HepG2 (cell line): ENCODE data around the gene ZXDC. TPM values are rescaled to one million over a fixed set of nuclear protein-coding genes. Genes with fewer than 3 reads are reported as not detected.

Experiments
- ARID4A ChIP-seq: sonication (generic); formaldehyde crosslinking; IDR thresholded peaks from 2 replicates; pipeline ENCODE4 v1.5.0; 2020; ENCODE audit warnings: mild to moderate bottlenecking, missing genetic modification reagents, borderline replicate concordance
- ETV5 ChIP-seq: IDR thresholded peaks from 2 replicates; pipeline ENCODE4 v1.6.1; 2018; ENCODE audit warnings: missing biosample characterization, missing genetic modification reagents, inconsistent platforms, borderline replicate concordance
- FOXC1 ChIP-seq: sonication (generic); formaldehyde crosslinking; IDR thresholded peaks from 2 replicates; pipeline ENCODE4 v1.8.0; 2022; ENCODE audit warnings: mild to moderate bottlenecking, missing genetic modification reagents, borderline replicate concordance
- HNF4A ChIP-seq: sonication (generic); formaldehyde crosslinking; IDR thresholded peaks from 2 replicates; pipeline ENCODE4 v1.4.0; 2020; ENCODE audit warnings: missing genetic modification reagents
- HNF4G ChIP-seq, 2 experiments: sonication (generic) in 1 of 2; formaldehyde crosslinking in 1 of 2; IDR thresholded peaks; 2 replicates each; pipeline versions ENCODE4 v1.4.0 to v1.6.1; 2011 to 2020; ENCODE audit warnings: borderline replicate concordance in 2 of 2, low read depth in 2 of 2, mild to moderate bottlenecking in 2 of 2, low read length in 1 of 2, missing genetic modification reagents in 1 of 2, moderate library complexity in 1 of 2
- HOXA3 ChIP-seq: sonication (generic); formaldehyde crosslinking; IDR thresholded peaks from 2 replicates; pipeline ENCODE4 v1.5.0; 2020; ENCODE audit warnings: missing genetic modification reagents
- KLF12 ChIP-seq: sonication (generic); formaldehyde crosslinking; IDR thresholded peaks from 2 replicates; pipeline ENCODE4 v1.4.0; 2020; ENCODE audit warnings: missing genetic modification reagents, borderline replicate concordance
- KLF9 ChIP-seq: IDR thresholded peaks from 2 replicates; pipeline ENCODE4 v1.6.1; 2016; ENCODE audit warnings: low read depth
- LCORL ChIP-seq, 2 experiments: fragments of 450-650 bp in 1 of 2; sonication (generic) in 1 of 2; formaldehyde crosslinking in 1 of 2; IDR thresholded peaks; 2 replicates each; pipeline versions ENCODE4 v1.5.0 to v1.6.1; 2017 to 2020; ENCODE audit warnings: antibody characterized with exemption in 1 of 2, missing genetic modification reagents in 1 of 2
- MXD4 ChIP-seq: IDR thresholded peaks from 2 replicates; pipeline ENCODE4 v1.6.1; 2016; ENCODE audit warnings: mild to moderate bottlenecking, missing biosample characterization, missing genetic modification reagents
- POGZ ChIP-seq: sonication (generic); formaldehyde crosslinking; IDR thresholded peaks from 2 replicates; pipeline ENCODE4 v1.4.0; 2020; ENCODE audit warnings: mild to moderate bottlenecking, missing genetic modification reagents
- RBFOX2 ChIP-seq: fragments of 200-400 bp; formaldehyde crosslinking; IDR thresholded peaks from 2 replicates; pipeline ENCODE4 v1.6.1; 2017; ENCODE audit warnings: low read depth, mild to moderate bottlenecking, low read length
- RFX1 ChIP-seq: fragments of 450-650 bp; IDR thresholded peaks from 2 replicates; pipeline ENCODE4 v1.6.1; 2017
- TFDP1 ChIP-seq: IDR thresholded peaks from 2 replicates; pipeline ENCODE4 v1.6.1; 2016; ENCODE audit warnings: missing compliant biosample characterization, missing genetic modification reagents, borderline replicate concordance
- UBTF ChIP-seq: sonication (generic); formaldehyde crosslinking; IDR thresholded peaks from 2 replicates; pipeline ENCODE4 v1.4.0; 2020; ENCODE audit warnings: mild to moderate bottlenecking, missing genetic modification reagents
- YEATS4 ChIP-seq: sonication (generic); formaldehyde crosslinking; IDR thresholded peaks from 2 replicates; pipeline ENCODE4 v1.4.0; 2020; ENCODE audit warnings: missing genetic modification reagents, borderline replicate concordance
- ZMYM4 ChIP-seq: sonication (generic); formaldehyde crosslinking; IDR thresholded peaks from 2 replicates; pipeline ENCODE4 v1.8.1; 2023; ENCODE audit warnings: mild to moderate bottlenecking, missing genetic modification reagents
- ZNF207 ChIP-seq: fragments of 450-650 bp; IDR thresholded peaks from 2 replicates; pipeline ENCODE4 v1.6.1; 2016; ENCODE audit warnings: antibody characterized with exemption, borderline replicate concordance
- ZNF292 ChIP-seq: sonication (generic); formaldehyde crosslinking; IDR thresholded peaks from 2 replicates; pipeline ENCODE4 v1.8.1; 2022; ENCODE audit warnings: mild to moderate bottlenecking, low read depth, missing genetic modification reagents, borderline replicate concordance
- ZNF766 ChIP-seq: sonication (generic); formaldehyde crosslinking; IDR thresholded peaks from 2 replicates; pipeline ENCODE4 v1.5.0; 2020; ENCODE audit warnings: missing genetic modification reagents, borderline replicate concordance
- ZSCAN21 ChIP-seq: sonication (generic); formaldehyde crosslinking; IDR thresholded peaks from 2 replicates; pipeline ENCODE4 v1.8.0; 2022; ENCODE audit warnings: mild to moderate bottlenecking, missing genetic modification reagents, moderate library complexity, borderline replicate concordance
- ZSCAN25 ChIP-seq: sonication (generic); formaldehyde crosslinking; IDR thresholded peaks from 2 replicates; pipeline ENCODE4 v1.8.0; 2022; ENCODE audit warnings: mild to moderate bottlenecking, missing genetic modification reagents
- polyA plus RNA-seq, 8 experiments: library from polyadenylated mRNA; depleted of rRNA in 3 of 8; stranded (reverse) in 7 of 8; unstranded in 1 of 8; fragments of >200 nt; fragmentation: Illumina TruSeq in 4 of 8; extraction: Trizol in 4 of 8; gene quantifications; 2 replicates each; pipeline versions ENCODE4 v1.2.1 to v1.2.3, GENCODE V29; 2011 to 2016; ENCODE audit warnings: low read depth in 4 of 8, missing spikeins in 1 of 8, mixed read lengths in 1 of 8; ENCODE audit not compliant: insufficient read depth in 1 of 8
- total RNA-seq, 5 experiments: library from RNA; depleted of rRNA; stranded (reverse); fragments of >200 nt; fragmentation: Illumina TruSeq; extraction: Trizol; gene quantifications; 2 replicates each; pipeline ENCODE4 v1.2.3, GENCODE V29; 2016; ENCODE audit warnings: low read depth in 1 of 5

ZXDC gene
- total and polyA plus RNA-seq, 2 of the 13 experiments (the other 11 are each of a cell fraction or from before 2014, with no cell fraction given): 17.6 to 21.2 TPM

GRCh38 chr3:126487151-126487771 is 11.6 kb upstream of the ZXDC start (continued):
- TF ChIP-seq ARID4A (CRISPR knock-in tag) (peak; percentile 31; the same call in 1 of the 2 replicates), ZNF292 (CRISPR knock-in tag) (peak; percentile 63; the same call in 1 of the 2 replicates), ZSCAN25 (CRISPR knock-in tag) (no peak), KLF9 (CRISPR knock-in tag) (no peak), HNF4G (IDR thresholded peaks at IDR 0.05; ENCODE audit: borderline replicate concordance, low read depth, low read length) (0 out of 2 replicates have a peak, but pooled peaks have one; percentile 8), HNF4G (CRISPR knock-in tag; IDR thresholded peaks at IDR 0.05; ENCODE audit: borderline replicate concordance, low read depth) (no peak), ETV5 (peak; percentile 17; the same call in 1 of the 2 replicates), HNF4A (CRISPR knock-in tag) (peak; percentile 21; the same call in 1 of the 2 replicates), RBFOX2 (no peak), POGZ (CRISPR knock-in tag) (no peak), KLF12 (CRISPR knock-in tag) (no peak), ZSCAN21 (CRISPR knock-in tag) (0 out of 2 replicates have a peak, but pooled peaks have one; percentile 25), UBTF (CRISPR knock-in tag) (peak; percentile 53), YEATS4 (CRISPR knock-in tag) (0 out of 2 replicates have a peak, but pooled peaks have one; percentile 36), RFX1 (no peak), FOXC1 (CRISPR knock-in tag) (peak; percentile 53; the same call in 1 of the 2 replicates), TFDP1 (peak; percentile 66; the same call in 1 of the 2 replicates), ZNF766 (CRISPR knock-in tag) (peak; percentile 61; the same call in 1 of the 2 replicates), HOXA3 (CRISPR knock-in tag) (0 out of 2 replicates have a peak, but pooled peaks have one; percentile 26), ZNF207 (no peak), LCORL (IDR thresholded peaks at IDR 0.05) (no peak), LCORL (CRISPR knock-in tag; IDR thresholded peaks at IDR 0.05) (peak; percentile 70), ZMYM4 (CRISPR knock-in tag) (0 out of 2 replicates have a peak, but pooled peaks have one; percentile 18), MXD4 (CRISPR knock-in tag) (peak; percentile 51; the same call in 1 of the 2 replicates)
